ENCODE measurements around the gene EPHB1.

The EPHB1 gene

GRCh38 chr3:135169651-135170050, 374.6 kb downstream of the EPHB1 start:
- H3K4me2 ChIP-seq (ENCODE audit: low read length, poor library complexity, severe bottlenecking): no peak overlapping the region
- H3K79me1 ChIP-seq (replicated peaks; ENCODE audit: low read length, poor library complexity, severe bottlenecking): no peaks in the 10 kb centered on the region
- no peak overlapping the region for H3K9ac ChIP-seq (ENCODE audit: low read length)
- no peak overlapping the region for H3K14ac ChIP-seq (ENCODE audit: low read length in 2 of 2)
- H3K27ac ChIP-seq (ENCODE audit: low read length, poor library complexity, severe bottlenecking): no peak overlapping the region
- H2AK5ac ChIP-seq (ENCODE audit: low read length, severe bottlenecking): no peak overlapping the region
- no peaks in the 10 kb centered on the region for H3K4me1 ChIP-seq (ENCODE audit: control insufficient read depth, insufficient read depth, low read depth, low read length)
- H3K27me3 ChIP-seq (ENCODE audit: control insufficient read depth in 1 of 2, insufficient read depth in 1 of 2, low read length in 2 of 2): no peaks in the 10 kb centered on the region
- peaks cover 2% of the 10 kb centered on the region for H3K9me3 ChIP-seq (ENCODE audit: control insufficient read depth, low read length)
- H2BK120ac ChIP-seq (ENCODE audit: low read depth, low read length): no peak overlapping the region
- no peak overlapping the region for H3K23ac ChIP-seq (ENCODE audit: low read length in 2 of 2)
- H2BK12ac ChIP-seq (ENCODE audit: low read length in 2 of 2): no peak overlapping the region
- H2AFZ ChIP-seq (ENCODE audit: low read depth, low read length): no peak overlapping the region
- H3K36me3 ChIP-seq (ENCODE audit: control insufficient read depth in 1 of 2, insufficient read depth in 2 of 2, low read depth in 1 of 2, low read length in 2 of 2): peaks cover 0 to 3% of the 10 kb centered on the region in 2 experiments
- no peak overlapping the region for H3K18ac ChIP-seq (ENCODE audit: low read depth in 1 of 2, low read length in 2 of 2)
- H3K4me3 ChIP-seq (ENCODE audit: insufficient read depth in 1 of 2, low read depth in 1 of 2, low read length in 2 of 2): no peak overlapping the region
- H4K8ac ChIP-seq (ENCODE audit: low read length): no peak overlapping the region
- no peak overlapping the region for H2BK15ac ChIP-seq (ENCODE audit: low read depth, poor library complexity, severe bottlenecking)
- H4K91ac ChIP-seq (ENCODE audit: low read length): no peak overlapping the region
- H3K4ac ChIP-seq (ENCODE audit: low read depth in 1 of 2, low read length in 2 of 2): no peak overlapping the region
- H2BK5ac ChIP-seq (ENCODE audit: low read depth, low read length, poor library complexity, severe bottlenecking): no peak overlapping the region
- 67% methylated on average over 2 of the region's 2 CpGs for WGBS
- no peak for DNase-seq

- no peak overlapping the region for H3K4me3 ChIP-seq (ENCODE audit: insufficient read depth in 1 of 2, low read depth in 1 of 2, low read length in 2 of 2)
- WGBS: 60% methylated on average over 1 of the region's 1 CpG
- no peak for DNase-seq
- no peak overlapping the region for H3K4ac ChIP-seq (ENCODE audit: low read depth in 1 of 2, low read length in 2 of 2)
- H3K4me1 ChIP-seq (ENCODE audit: control insufficient read depth, insufficient read depth, low read depth, low read length): no peaks in the 10 kb centered on the region
- H3K14ac ChIP-seq (ENCODE audit: low read length in 2 of 2): no peak overlapping the region
- H3K18ac ChIP-seq (ENCODE audit: low read depth in 1 of 2, low read length in 2 of 2): no peak overlapping the region
- H3K4me2 ChIP-seq (ENCODE audit: low read length, poor library complexity, severe bottlenecking): no peak overlapping the region
- no peak overlapping the region for H3K27ac ChIP-seq (ENCODE audit: low read length, poor library complexity, severe bottlenecking)
- no peaks in the 10 kb centered on the region for H3K79me1 ChIP-seq (replicated peaks; ENCODE audit: low read length, poor library complexity, severe bottlenecking)
- H4K91ac ChIP-seq (ENCODE audit: low read length): no peak overlapping the region
- H2BK15ac ChIP-seq (ENCODE audit: low read depth, poor library complexity, severe bottlenecking): no peak overlapping the region
- no peak overlapping the region for H2BK12ac ChIP-seq (ENCODE audit: low read length in 2 of 2)
- H2AFZ ChIP-seq (ENCODE audit: low read depth, low read length): no peak overlapping the region
- H3K36me3 ChIP-seq (ENCODE audit: control insufficient read depth in 1 of 2, insufficient read depth in 2 of 2, low read depth in 1 of 2, low read length in 2 of 2): peaks cover 0 to 3% of the 10 kb centered on the region in 2 experiments
- H3K27me3 ChIP-seq (ENCODE audit: control insufficient read depth in 1 of 2, insufficient read depth in 1 of 2, low read length in 2 of 2): no peaks in the 10 kb centered on the region
- no peak overlapping the region for H4K8ac ChIP-seq (ENCODE audit: low read length)
- no peak overlapping the region for H2BK5ac ChIP-seq (ENCODE audit: low read depth, low read length, poor library complexity, severe bottlenecking)
- H3K23ac ChIP-seq (ENCODE audit: low read length in 2 of 2): no peak overlapping the region
- no peak overlapping the region for H3K9ac ChIP-seq (ENCODE audit: low read length)
- peaks cover 2% of the 10 kb centered on the region for H3K9me3 ChIP-seq (ENCODE audit: control insufficient read depth, low read length)
- no peak overlapping the region for H2AK5ac ChIP-seq (ENCODE audit: low read length, severe bottlenecking)
- H2BK120ac ChIP-seq (ENCODE audit: low read depth, low read length): no peak overlapping the region
Measured at GRCh38 chr3:135170732-135171131, 375.7 kb downstream of the EPHB1 start.

- no peak overlapping the region for H3K14ac ChIP-seq (ENCODE audit: low read length in 2 of 2)
- H3K18ac ChIP-seq (ENCODE audit: low read depth in 1 of 2, low read length in 2 of 2): no peak overlapping the region
- no peak overlapping the region for H3K4ac ChIP-seq (ENCODE audit: low read depth in 1 of 2, low read length in 2 of 2)
- H3K4me2 ChIP-seq (ENCODE audit: low read length, poor library complexity, severe bottlenecking): no peak overlapping the region
- no peak overlapping the region for H3K23ac ChIP-seq (ENCODE audit: low read length in 2 of 2)
- no peak overlapping the region for H2AK5ac ChIP-seq (ENCODE audit: low read length, severe bottlenecking)
- no peaks in the 10 kb centered on the region for H3K79me1 ChIP-seq (replicated peaks; ENCODE audit: low read length, poor library complexity, severe bottlenecking)
- no peak for DNase-seq
- H2BK5ac ChIP-seq (ENCODE audit: low read depth, low read length, poor library complexity, severe bottlenecking): no peak overlapping the region
- H3K9me3 ChIP-seq (ENCODE audit: control insufficient read depth, low read length): peaks cover 2% of the 10 kb centered on the region
- H3K4me3 ChIP-seq (ENCODE audit: insufficient read depth in 1 of 2, low read depth in 1 of 2, low read length in 2 of 2): no peak overlapping the region
- H3K36me3 ChIP-seq (ENCODE audit: control insufficient read depth in 1 of 2, insufficient read depth in 2 of 2, low read depth in 1 of 2, low read length in 2 of 2): no peaks in the 10 kb centered on the region
- H2BK12ac ChIP-seq (ENCODE audit: low read length in 2 of 2): no peak overlapping the region
- H2BK15ac ChIP-seq (ENCODE audit: low read depth, poor library complexity, severe bottlenecking): no peak overlapping the region
- no peak overlapping the region for H3K27ac ChIP-seq (ENCODE audit: low read length, poor library complexity, severe bottlenecking)
- 74% methylated on average over 3 of the region's 3 CpGs for WGBS
- no peak overlapping the region for H4K8ac ChIP-seq (ENCODE audit: low read length)
- no peak overlapping the region for H2BK120ac ChIP-seq (ENCODE audit: low read depth, low read length)
- no peak overlapping the region for H4K91ac ChIP-seq (ENCODE audit: low read length)
- no peaks in the 10 kb centered on the region for H3K27me3 ChIP-seq (ENCODE audit: control insufficient read depth in 1 of 2, insufficient read depth in 1 of 2, low read length in 2 of 2)
- no peaks in the 10 kb centered on the region for H3K4me1 ChIP-seq (ENCODE audit: control insufficient read depth, insufficient read depth, low read depth, low read length)
- H2AFZ ChIP-seq (ENCODE audit: low read depth, low read length): no peak overlapping the region
- H3K9ac ChIP-seq (ENCODE audit: low read length): no peak overlapping the region
Measured at GRCh38 chr3:135172191-135172869, 377.3 kb downstream of the EPHB1 start.

- DNase-seq: no peak
- WGBS: 57% methylated on average over 5 of the region's 5 CpGs
- H4K91ac ChIP-seq (ENCODE audit: low read length): no peak overlapping the region
- no peak overlapping the region for H3K18ac ChIP-seq (ENCODE audit: low read depth in 1 of 2, low read length in 2 of 2)
- no peaks in the 10 kb centered on the region for H3K36me3 ChIP-seq (ENCODE audit: control insufficient read depth in 1 of 2, insufficient read depth in 2 of 2, low read depth in 1 of 2, low read length in 2 of 2)
- H2AFZ ChIP-seq (ENCODE audit: low read depth, low read length): no peak overlapping the region
- H3K23ac ChIP-seq (ENCODE audit: low read length in 2 of 2): no peak overlapping the region
- no peaks in the 10 kb centered on the region for H3K27me3 ChIP-seq (ENCODE audit: control insufficient read depth in 1 of 2, insufficient read depth in 1 of 2, low read length in 2 of 2)
- no peak overlapping the region for H3K4me2 ChIP-seq (ENCODE audit: low read length, poor library complexity, severe bottlenecking)
- no peaks in the 10 kb centered on the region for H3K79me1 ChIP-seq (replicated peaks; ENCODE audit: low read length, poor library complexity, severe bottlenecking)
- H3K9ac ChIP-seq (ENCODE audit: low read length): no peak overlapping the region
- no peak overlapping the region for H3K14ac ChIP-seq (ENCODE audit: low read length in 2 of 2)
- H4K8ac ChIP-seq (ENCODE audit: low read length): no peak overlapping the region
- H2BK12ac ChIP-seq (ENCODE audit: low read length in 2 of 2): no peak overlapping the region
- H2BK5ac ChIP-seq (ENCODE audit: low read depth, low read length, poor library complexity, severe bottlenecking): no peak overlapping the region
- peaks cover 2% of the 10 kb centered on the region for H3K9me3 ChIP-seq (ENCODE audit: control insufficient read depth, low read length)
- H2BK15ac ChIP-seq (ENCODE audit: low read depth, poor library complexity, severe bottlenecking): no peak overlapping the region
- H3K4ac ChIP-seq (ENCODE audit: low read depth in 1 of 2, low read length in 2 of 2): no peak overlapping the region
- no peak overlapping the region for H2AK5ac ChIP-seq (ENCODE audit: low read length, severe bottlenecking)
- no peak overlapping the region for H3K27ac ChIP-seq (ENCODE audit: low read length, poor library complexity, severe bottlenecking)
- H3K4me1 ChIP-seq (ENCODE audit: control insufficient read depth, insufficient read depth, low read depth, low read length): no peaks in the 10 kb centered on the region
- H3K4me3 ChIP-seq (ENCODE audit: insufficient read depth in 1 of 2, low read depth in 1 of 2, low read length in 2 of 2): no peak overlapping the region
- H2BK120ac ChIP-seq (ENCODE audit: low read depth, low read length): no peak overlapping the region
Measured at GRCh38 chr3:135175728-135176277, 380.7 kb downstream of the EPHB1 start.
